GM18867 (cell line): ENCODE data around the gene SPDYE17.
"Not testable (repeated sequence)": the region's sequence is repeated elsewhere in the genome, so short reads cannot be mapped to it uniquely, and the experiment has no call there.

Experiments used
- ATAC-seq: cut with Tn5 transposase; IDR thresholded peaks from one replicate; pipeline ENCODE4 v1.9.1; 2021; ENCODE audit warnings: mild to moderate bottlenecking, moderate library complexity; ENCODE audit not compliant: unreplicated experiment

SPDYE17 gene, protein sequence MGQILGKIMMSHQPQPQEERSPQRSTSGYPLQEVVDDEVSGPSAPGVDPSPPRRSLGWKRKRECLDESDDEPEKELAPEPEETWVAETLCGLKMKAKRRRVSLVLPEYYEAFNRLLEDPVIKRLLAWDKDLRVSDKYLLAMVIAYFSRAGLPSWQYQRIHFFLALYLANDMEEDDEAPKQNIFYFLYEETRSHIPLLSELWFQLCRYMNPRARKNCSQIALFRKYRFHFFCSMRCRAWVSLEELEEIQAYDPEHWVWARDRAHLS

DNA sequence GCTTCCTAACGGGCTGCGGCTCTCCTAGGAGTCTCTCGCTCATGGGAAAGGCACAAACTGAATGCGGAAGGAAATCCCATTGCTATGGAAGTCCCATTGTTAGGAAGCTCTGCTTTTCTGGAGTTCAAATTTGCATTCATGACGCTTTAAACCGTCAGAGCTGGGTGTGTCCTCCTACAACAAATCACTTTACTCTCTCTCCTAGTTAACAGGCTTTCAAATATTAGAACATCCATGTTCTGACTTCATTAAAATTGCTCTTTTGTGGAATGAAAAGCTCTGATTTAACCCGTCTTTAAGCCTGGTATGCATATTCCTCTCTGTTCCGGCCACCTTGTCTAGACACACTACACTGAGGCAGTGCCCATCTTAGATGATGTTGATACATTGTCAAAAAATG lies at the start of gene SPDYE17:
SPDYE17 (minus strand) TSS at position 101 of the 400 bp plus-strand sequence. CDS start 1,791 bp downstream, outside the sequence.
- not testable (repeated sequence) for ATAC-seq

DNA sequence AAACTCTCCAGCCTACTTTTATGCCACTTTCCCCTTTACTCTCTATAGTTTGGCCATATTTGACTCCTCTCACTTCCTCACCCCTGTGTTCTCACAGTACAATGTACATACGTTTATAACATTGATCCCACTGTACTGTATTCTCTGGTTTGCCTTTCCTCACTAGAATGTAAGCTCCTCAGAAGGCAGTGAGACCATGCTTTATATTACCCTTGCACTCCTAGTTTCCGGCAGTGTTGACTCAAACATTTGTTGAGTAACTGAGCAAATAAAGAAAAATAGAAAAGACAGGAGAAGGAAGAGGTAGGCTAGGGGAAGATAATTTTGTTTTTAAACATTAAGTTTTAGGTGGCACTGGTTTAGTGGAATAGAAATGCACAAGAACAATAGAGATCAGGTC lies 48.1 kb upstream of the SPDYE17 start:
- ATAC-seq, result not testable (repeated sequence)

DNA sequence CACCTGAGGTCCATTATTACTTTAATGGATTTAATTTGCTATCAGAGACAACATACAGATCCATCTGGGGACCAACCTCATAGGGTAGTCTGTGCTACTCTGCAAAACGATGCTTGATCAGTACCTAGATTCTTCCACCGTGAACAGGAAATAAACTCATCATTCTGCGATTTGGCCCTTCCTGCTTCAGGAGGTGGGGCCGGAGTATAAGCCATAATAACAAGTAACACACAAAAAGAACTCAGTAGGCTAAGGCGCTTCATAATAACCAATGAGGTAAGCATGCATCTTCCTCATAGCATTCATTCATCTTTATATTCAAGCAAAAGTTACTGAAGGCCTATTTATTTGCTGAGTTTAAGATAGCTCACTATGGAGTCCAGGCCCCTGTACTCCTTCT lies 47.5 kb upstream of the SPDYE17 start:
- not testable (repeated sequence) for ATAC-seq

DNA sequence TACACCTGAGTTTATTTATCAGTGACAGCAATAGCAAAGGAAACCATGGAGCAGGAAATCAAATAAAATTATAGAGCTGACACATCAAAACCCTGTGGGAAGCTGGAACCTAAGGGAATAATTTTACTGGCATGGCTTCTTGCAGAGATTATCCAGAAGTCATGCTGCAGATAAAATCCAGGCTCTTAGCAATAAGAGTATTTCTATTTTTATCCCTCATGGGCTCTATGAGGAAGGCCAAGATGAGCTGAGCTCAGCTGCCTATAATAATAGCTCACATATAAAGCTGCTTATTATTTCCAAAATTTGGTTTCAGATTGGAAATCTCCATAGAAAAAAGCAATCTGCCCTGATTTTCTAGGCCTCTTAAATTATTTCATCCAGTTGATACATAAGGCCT lies 47.0 kb upstream of the SPDYE17 start:
- not testable (repeated sequence) for ATAC-seq

DNA sequence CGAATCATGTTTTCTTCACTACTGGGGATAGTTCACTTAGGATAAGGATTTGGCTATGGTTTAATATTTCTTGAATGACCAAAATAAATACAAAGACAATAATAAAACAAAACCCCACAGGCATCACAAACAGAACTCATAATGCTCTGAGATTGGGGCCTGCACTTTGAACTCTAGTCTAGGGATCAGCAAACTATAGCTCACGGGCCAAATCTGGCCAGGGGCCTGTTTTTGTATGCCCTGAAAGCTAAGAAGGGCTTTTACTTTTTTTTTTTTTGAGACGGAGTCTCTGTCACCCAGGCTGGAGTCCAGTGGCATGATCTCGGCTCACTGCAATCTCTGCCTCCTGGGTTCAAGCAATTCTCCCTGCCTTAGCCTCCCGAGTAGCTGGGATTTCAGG lies 44.9 kb upstream of the SPDYE17 start:
- ATAC-seq, result not testable (repeated sequence)

DNA sequence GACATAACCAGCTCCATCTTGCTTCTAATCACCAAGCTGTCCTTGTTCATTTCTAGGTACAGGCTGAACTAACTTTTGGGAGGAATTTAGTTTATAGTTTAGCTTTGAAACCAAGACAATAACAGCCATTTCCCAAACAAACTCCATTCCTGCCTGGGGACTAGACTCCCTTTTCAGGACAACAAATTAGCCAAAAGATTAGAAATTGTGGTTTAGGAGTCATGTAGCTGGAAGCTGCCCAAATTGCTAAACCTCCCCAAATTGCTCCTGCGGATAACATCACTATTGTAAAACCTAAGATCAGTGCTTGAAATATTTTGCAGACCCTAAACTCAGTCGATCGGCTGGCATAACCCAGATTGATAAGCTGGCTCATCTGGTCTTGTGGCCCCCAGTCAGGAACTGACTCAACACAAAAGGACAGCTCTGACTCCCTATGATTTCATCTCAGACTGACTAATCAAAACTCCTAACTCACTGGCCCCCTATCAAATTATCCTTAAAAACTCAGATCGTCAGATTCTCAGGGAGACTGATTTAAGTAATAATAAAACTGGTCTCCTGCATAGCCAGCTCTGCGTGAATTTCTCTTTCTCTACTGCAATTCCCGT lies 42.7 kb upstream of the SPDYE17 start:
- not testable (repeated sequence) for ATAC-seq

DNA sequence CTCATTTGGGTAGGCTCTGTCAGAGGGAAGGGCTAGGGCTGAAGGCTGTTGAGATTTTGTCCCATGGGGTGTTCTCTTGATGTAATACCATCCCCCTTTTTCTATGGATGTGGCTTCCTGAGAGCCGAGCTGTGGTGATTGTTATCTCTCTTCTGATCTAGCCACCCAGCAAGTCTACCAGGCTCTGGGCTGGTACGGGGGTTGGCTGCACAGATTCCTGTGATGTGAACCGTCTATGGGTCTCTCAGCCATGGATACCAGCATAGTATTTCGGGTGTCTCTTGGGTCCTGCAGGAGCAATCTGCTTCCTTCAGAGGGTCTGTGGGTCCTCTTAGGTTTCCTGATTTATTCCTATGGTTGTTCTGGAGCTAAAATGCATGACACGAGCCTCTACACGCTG lies 38.9 kb upstream of the SPDYE17 start:
- ATAC-seq, result not testable (repeated sequence)

DNA sequence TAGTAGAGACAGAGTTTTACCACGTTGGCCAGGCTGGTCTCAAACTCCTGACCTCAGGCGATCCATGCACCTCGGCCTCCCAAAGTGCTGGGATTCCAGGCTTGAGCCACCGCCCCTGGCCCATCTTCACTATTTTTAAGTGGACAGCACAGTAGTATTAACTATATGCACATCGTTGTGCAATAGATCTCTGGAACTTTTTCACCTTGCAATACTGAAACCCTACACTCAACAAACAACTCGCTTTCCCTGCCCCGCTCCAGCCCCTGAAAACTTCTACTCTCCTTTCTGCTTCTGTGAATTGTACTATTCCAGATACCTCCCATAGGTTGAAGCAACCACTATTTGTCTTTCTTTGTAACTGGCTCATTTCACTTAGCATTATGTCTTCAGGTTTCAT lies 33.7 kb upstream of the SPDYE17 start:
- ATAC-seq, result not testable (repeated sequence)

DNA sequence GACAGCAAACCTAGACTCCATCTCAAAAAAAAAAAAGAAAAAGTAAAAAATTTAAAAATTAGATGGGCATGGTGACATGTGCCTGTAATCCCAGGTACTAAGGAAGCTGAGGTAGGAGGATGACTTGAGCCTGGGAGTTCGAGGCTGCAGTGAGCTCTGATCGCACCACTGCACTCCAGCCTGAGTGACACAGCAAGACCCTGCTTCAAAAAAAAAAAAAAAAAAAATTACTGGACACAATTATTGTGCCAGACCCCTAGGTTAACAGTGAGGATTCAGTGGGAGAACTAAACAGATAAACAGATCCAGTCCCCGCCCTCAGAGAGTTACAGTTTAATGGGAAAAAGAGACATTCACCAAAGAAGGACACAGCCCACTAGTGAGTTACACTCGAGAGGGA lies 31.6 kb upstream of the SPDYE17 start:
- ATAC-seq, result not testable (repeated sequence)

DNA sequence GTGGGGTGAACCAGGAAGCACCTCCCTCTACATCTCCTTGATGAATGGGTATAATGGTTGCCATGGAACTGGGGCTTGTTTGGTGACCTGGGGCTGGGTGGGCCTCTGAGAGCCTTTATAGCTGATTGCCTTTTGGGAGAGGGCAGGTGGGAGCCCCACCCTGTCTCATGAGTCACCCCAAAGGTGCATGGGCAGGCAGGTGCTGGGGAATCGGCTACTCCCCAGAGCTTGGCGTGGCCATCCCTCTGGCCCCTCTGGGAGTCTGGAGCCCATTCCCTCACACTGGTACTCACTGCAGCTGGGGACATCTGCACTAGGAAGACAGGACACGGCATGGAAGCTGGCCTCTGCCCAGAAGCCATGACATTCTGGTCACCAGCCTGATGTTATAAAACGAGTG lies 30.4 kb upstream of the SPDYE17 start, which contains the start of gene SPDYE18:
SPDYE18 (minus strand) TSS at position 2 of the 400 bp plus-strand sequence. CDS start 2,046 bp downstream, outside the sequence.
- not testable (repeated sequence) for ATAC-seq

DNA sequence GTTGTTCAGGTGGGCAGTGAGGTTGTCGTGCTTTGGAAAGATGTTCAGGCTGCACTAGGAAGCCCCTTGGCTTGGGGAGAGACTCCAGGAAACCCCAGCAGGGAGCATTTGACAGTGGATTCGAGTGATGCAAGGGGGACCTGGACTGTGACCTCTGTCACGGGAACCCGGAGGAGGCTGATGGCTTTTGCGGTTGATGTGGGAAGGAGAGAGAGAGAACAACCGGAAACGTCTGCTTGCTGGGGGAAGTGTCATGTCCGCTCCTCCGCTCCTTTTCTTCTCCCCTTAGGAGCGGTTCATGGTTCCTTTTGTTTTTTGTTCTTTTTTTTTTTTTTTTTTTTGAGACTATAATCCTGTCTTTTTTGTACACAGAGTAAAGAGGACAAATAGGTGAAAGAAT lies 5.8 kb downstream of the SPDYE17 start:
- ATAC-seq, result not testable (repeated sequence)

DNA sequence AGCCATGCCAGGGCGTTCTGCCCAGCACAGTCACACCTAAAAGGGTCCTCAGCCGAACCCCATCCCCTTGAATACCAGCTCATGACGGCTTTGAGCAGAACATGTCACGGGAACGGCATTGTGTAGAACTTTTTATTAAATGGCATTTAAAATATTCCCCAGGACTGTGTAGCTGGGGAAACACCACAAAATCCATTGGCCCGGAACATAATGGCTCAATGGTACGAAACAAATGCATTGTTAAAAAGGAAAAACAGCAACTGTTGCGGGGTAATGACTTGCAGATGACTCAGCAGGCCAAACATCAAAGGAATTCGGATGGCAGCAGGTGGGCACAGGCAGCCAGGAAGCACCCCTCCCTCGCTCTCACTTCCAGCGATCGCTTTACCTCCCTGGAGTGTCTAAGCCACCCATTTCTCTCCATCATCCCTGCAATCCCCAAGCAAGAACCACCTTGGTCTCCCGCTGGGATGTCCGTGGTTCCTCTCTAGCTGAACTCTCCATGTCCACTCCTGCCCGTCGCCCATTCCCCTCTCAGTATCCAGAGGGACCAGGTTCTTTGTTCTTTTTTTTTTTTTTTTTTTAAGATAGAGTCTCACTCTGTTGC lies 22.0 kb downstream of the SPDYE17 start:
- ATAC-seq, result not testable (repeated sequence)

DNA sequence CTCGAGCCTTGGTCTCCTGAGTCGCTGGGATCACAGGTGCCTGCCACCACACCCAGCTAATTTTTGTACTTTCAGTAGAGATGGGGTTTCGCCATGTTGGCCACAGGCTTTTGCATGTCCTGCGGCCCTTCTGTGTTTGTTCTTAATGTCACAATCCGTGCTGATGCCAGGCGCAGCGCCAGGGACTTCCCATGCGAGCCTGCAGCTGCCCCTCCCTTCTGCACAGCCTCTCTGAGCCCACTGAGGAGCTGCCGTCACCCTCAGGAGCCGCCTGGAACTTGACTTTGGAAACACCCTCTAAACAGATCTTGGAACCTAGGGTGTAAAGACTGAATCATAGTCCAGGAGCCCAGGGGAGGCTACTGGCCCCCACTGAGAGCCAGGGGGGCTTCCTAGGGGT lies 24.2 kb downstream of the SPDYE17 start:
- not testable (repeated sequence) for ATAC-seq

DNA sequence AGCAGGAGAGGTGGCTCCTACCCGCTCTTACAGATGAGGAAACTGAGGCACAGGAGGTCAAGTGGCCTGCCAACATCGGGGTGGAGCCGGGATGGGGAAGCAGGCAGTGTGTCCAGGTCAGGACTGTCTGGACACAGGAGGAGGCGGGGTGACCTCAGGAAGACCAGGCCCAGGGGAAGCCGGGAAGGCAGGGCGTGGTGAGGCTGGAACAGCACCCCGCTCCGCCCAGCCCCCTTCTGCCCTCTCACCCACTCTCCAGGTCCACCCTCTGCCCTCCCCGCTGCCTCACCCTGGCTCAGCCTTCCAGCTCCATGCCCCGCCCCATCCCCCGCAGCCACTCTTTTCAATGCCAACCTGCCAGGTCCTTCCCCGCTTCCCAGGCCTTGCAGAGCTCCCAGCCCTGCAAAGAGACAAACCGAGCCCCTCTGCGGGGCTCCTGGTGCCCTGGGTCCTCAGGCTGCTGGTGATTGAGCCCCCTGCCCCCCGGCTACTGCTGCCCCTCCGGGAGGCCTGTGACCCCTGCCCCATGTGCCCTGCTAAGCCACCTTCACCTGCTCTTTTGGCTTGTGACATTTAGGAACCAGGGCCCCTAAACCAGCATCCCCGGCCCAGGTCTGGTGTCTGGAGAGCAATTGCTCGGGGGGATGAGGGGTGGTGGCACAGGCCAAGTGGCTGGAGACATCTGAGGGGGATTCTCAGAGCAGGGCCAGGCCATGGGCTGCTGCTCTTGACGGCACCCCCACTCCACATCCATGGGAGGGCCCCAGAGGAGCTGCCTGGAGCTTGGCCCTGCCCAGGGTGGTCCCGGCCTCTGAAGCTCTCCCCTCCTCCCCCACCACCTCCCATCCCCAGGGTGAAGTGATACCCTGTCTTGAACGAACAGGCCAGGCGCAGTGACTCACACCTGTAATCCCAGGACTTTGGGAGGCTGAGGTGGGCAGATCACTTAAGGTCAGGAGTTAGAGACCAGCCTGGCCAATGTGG lies 25.7 kb downstream of the SPDYE17 start:
- ATAC-seq, result not testable (repeated sequence)

DNA sequence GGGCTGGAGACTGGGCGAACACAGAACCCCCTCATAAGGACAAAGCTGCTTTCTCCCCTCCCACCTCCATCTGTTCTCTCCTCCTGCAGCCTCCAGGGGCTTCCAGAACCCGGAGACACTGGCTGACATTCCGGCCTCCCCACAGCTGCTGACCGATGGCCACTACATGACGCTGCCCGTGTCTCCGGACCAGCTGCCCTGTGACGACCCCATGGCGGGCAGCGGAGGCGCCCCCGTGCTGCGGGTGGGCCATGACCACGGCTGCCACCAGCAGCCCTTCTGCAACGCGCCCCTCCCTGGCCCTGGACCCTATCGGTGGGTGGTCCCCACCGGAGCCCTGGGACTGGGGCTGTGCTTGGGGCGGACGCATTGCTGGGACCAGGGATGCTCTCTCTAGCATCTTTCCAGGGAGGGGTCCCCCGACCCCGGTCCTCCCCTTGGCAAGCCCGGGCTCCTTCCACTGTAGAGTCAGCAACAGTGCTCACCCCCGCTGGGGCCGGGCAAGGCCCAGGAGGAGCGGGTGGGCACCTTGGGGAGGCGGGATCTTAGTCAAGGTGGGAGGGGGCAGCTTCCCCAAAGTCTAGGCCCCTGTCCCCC lies 26.6 kb downstream of the SPDYE17 start:
- not testable (repeated sequence) for ATAC-seq

DNA sequence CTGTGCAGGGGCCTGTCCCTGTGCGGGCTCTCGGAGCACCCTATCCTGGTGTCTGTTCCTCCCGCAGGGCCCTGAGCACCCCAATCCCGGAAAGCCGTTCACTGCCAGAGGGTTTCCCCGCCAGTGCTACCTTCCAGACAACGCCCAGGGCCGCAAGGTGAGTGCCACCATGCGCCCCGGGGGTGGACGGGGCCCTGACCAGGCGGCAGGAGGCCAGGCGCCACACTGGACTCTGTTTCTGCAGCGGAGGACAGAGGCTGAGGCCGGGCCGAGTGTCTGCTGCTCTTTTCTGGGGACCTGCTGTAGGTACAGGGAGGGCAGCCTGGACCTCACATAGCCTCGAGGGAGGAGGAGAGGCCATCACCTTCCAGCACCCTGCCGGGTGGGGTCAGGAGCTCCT lies 28.0 kb downstream of the SPDYE17 start:
- not testable (repeated sequence) for ATAC-seq

DNA sequence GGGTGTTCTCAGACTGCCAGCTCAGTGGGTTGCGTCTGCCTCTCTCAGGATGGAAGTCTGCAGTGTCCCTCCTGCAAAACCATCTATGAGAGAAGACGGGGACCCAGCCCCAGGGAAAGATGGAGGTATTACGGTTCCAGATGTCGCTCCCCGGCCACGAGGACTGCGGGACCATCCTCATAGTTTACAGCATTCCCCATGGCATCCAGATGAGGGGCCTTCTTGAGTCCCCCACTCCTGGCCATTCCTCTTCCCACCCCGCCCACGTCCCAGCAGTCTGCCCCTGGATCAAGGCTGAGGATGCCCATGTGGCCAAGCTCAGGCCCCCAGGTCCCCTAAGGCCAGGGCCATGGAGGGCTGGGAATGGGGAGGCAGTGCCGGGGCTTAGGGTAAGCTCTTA lies 28.9 kb downstream of the SPDYE17 start:
- ATAC-seq, result not testable (repeated sequence)

DNA sequence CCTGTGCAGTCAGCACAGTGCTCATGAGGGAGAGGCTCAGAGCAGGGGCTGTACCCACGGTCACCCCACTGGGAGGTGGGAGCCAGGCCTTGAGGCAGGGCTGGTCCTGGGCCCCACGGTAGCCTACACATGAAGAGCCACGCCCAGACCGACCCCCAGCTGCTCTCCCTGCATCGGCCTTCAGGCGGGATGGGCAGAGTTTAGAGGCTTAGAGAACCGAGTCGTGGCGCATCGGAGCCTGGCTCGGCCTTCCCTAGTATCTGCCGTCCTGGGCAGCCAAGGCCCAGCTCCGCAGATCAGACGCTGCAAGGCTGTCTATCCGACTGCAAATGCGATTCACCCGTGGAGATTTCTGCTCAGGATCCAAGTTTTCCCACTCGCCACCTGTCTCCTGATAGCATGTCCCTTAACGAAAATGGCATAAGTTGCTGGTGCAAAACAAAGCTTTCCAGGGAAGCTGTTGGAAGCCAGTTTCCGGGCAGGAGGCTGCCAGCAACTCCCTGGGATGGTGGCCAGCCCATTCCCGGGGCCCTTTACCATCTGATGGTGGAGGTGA lies 29.4 kb downstream of the SPDYE17 start:
- not testable (repeated sequence) for ATAC-seq

DNA sequence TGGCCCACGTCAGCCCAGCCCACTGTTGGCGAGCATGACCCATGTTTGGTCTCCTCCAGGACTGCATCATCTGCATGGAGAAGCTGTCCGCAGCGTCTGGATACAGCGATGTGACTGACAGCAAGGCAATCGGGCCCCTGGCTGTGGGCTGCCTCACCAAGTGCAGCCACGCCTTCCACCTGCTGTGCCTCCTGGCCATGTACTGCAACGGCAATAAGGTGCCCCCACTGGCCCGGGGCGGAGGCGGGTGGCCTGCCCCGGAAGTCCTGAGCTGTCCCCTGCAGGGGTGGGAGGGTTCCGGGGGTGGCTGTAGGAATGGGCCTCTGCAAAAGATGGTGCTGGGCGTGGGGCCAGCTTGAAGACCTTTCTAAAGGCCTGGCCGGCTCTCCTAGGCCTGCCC lies 30.1 kb downstream of the SPDYE17 start:
- ATAC-seq, result not testable (repeated sequence)
